B cell (primary cell): Measurements from ENCODE around the gene DUSP7. TPM values are rescaled to one million over a fixed set of nuclear protein-coding genes. Genes with fewer than 3 reads are reported as not detected.

Experiments used
- ATAC-seq: fragments of 200-7000 bp; cut with Tn5 transposase; one replicate; pipeline ENCODE4 v1.10.0; 2021; ENCODE audit warnings: low read depth, mild to moderate bottlenecking, moderate number of reproducible peaks, moderate library complexity
- CTCF ChIA-PET: fragments of 350-600 bp; sonication (Branson Sonifier 250); formaldehyde crosslinking; loops from one replicate; lab custom pipeline; 2021; ENCODE audit warnings: antibody characterized with exemption, inconsistent platforms; lab: Charles Lee
- POLR2A ChIA-PET: fragments of 350-600 bp; sonication (Branson Sonifier 250); formaldehyde crosslinking; loops from one replicate; lab custom pipeline; 2021; ENCODE audit warnings: antibody characterized with exemption; lab: Charles Lee
- DNase-seq: peaks from one replicate; pipeline ENCODE4 v3.0.0; 2013
- H2AFZ ChIP-seq: 2 replicates; pipeline ENCODE4 v1.6.1; 2012; ENCODE audit warnings: mild to moderate bottlenecking, low read depth, low read length; ENCODE audit not compliant: insufficient read depth, poor library complexity, severe bottlenecking
- H3K27ac ChIP-seq, 2 donors: 1 replicate in 1 of 2; 2 replicates in 1 of 2; pipeline ENCODE4 v1.5.1; 2012 to 2013; ENCODE audit warnings: low read length in 2 of 2, mild to moderate bottlenecking in 2 of 2, moderate library complexity in 1 of 2
- H3K27me3 ChIP-seq, 4 experiments: fragments of 200-600 bp in 1 of 4; sonication (generic) in 1 of 4; replicated peaks in 1 of 4; 1 replicate in 2 of 4; 2 replicates in 2 of 4; pipeline versions ENCODE4 v1.6.1 to v1.7.0; 2013 to 2016; ENCODE audit warnings: low read length in 3 of 4, mild to moderate bottlenecking in 2 of 4, mixed read lengths in 1 of 4, moderate library complexity in 1 of 4; ENCODE audit not compliant: insufficient read depth in 4 of 4, control insufficient read depth in 3 of 4; ENCODE audit errors: control extremely low read depth in 1 of 4
- H3K36me3 ChIP-seq, 2 experiments: replicated peaks in 1 of 2; 1 replicate in 1 of 2; 2 replicates in 1 of 2; pipeline versions ENCODE4 v1.6.1 to v1.7.1; 2013; ENCODE audit warnings: low read length in 1 of 2; ENCODE audit not compliant: insufficient read depth in 2 of 2, control insufficient read depth in 1 of 2; ENCODE audit errors: control extremely low read depth in 1 of 2, extremely low read depth in 1 of 2
- H3K4me1 ChIP-seq, 2 donors: fragments of 200-600 bp in 1 of 2; sonication (generic) in 1 of 2; 1 replicate in 1 of 2; 2 replicates in 1 of 2; pipeline versions ENCODE4 v1.5.1 to v1.6.1; 2013 to 2017; ENCODE audit warnings: low read length in 2 of 2; ENCODE audit not compliant: control insufficient read depth in 2 of 2, insufficient read depth in 2 of 2
- H3K4me2 ChIP-seq: replicated peaks from 2 replicates; pipeline ENCODE3; 2012; ENCODE audit warnings: mild to moderate bottlenecking, low read depth, low read length; ENCODE audit not compliant: poor library complexity, severe bottlenecking
- H3K4me3 ChIP-seq, 5 experiments: fragments of 200-600 bp in 1 of 5; sonication (generic) in 1 of 5; 1 replicate in 3 of 5; 2 replicates in 2 of 5; pipeline versions ENCODE4 v1.5.1 to v1.7.0; 2011 to 2016; ENCODE audit warnings: low read length in 4 of 5, mild to moderate bottlenecking in 4 of 5, low read depth in 2 of 5, control low read depth in 1 of 5, moderate library complexity in 1 of 5; ENCODE audit not compliant: insufficient read depth in 1 of 5; ENCODE audit errors: control extremely low read depth in 1 of 5, extremely low read depth in 1 of 5
- H3K79me2 ChIP-seq: fragments of 200-600 bp; sonication (generic); one replicate; pipeline ENCODE4 v1.6.0; 2016; ENCODE audit warnings: low read length; ENCODE audit not compliant: control insufficient read depth, insufficient read depth
- H3K9ac ChIP-seq: fragments of 200-600 bp; sonication (generic); 2 replicates; pipeline ENCODE4 v1.6.1; 2017; ENCODE audit warnings: mild to moderate bottlenecking, low read length, moderate library complexity
- H3K9me3 ChIP-seq, 3 donors: one replicate each; pipeline versions ENCODE4 v1.6.1 to v1.7.1; 2013; ENCODE audit warnings: low read length in 2 of 3; ENCODE audit not compliant: control insufficient read depth in 2 of 3, insufficient read depth in 1 of 3; ENCODE audit errors: control extremely low read depth in 1 of 3
- H4K20me1 ChIP-seq: 2 replicates; pipeline ENCODE4 v1.6.0; 2012; ENCODE audit warnings: mild to moderate bottlenecking, low read length; ENCODE audit not compliant: insufficient read depth, control insufficient read depth, poor library complexity, severe bottlenecking
- H3K27ac Mint-ChIP-seq: one replicate; pipeline ENCODE4 v1.8.0; 2021; ENCODE audit warnings: mixed read lengths
- H3K27me3 Mint-ChIP-seq: one replicate; pipeline ENCODE4 v1.8.0; 2021; ENCODE audit warnings: mixed read lengths
- H3K4me1 Mint-ChIP-seq: one replicate; pipeline ENCODE4 v1.8.0; 2021; ENCODE audit warnings: mixed read lengths
- H3K4me3 Mint-ChIP-seq: one replicate; pipeline ENCODE4 v1.8.0; 2021; ENCODE audit warnings: mixed read lengths
- H3K9me3 Mint-ChIP-seq: one replicate; pipeline ENCODE4 v1.8.0; 2022; ENCODE audit warnings: mixed read lengths; ENCODE audit not compliant: insufficient read depth
- EZH2 ChIP-seq: IDR thresholded peaks from 2 replicates; pipeline ENCODE4 v1.6.1; 2012; ENCODE audit warnings: borderline replicate concordance, low read depth, mild to moderate bottlenecking, moderate library complexity, low read length; ENCODE audit not compliant: insufficient read depth, poor library complexity, severe bottlenecking
- WGBS: methylation state at CpG from one replicate; pipeline ENCODE4 v1.1.5; 2013; ENCODE audit warnings: missing lambda C conversion rate; ENCODE audit not compliant: insufficient coverage; 5-methylcytosine and 5-hydroxymethylcytosine counted together
- intact Hi-C: fragments of 100-400 bp; cut with micrococcal nuclease; formaldehyde crosslinking; loops from one replicate; pipeline ENCODE4 v1.10.0; 2022
- polyA plus RNA-seq: library from polyadenylated mRNA; depleted of rRNA; stranded (reverse); fragments of >200 nt; gene quantifications from 2 replicates; pipeline ENCODE4 v1.2.3, GENCODE V29; 2012
- total RNA-seq, 2 donors: library from RNA; stranded (reverse); fragments of 120-200 nt in 1 of 2; gene quantifications; 1 replicate in 1 of 2; 2 replicates in 1 of 2; pipeline versions ENCODE4 v1.2.3 to v1.2.4, GENCODE V29; 2013 to 2022
- TF ChIP-seq, protein P1 (sequence below): fragments of 200-600 bp; IDR thresholded peaks from one replicate; pipeline ENCODE4 v1.8.0; 2022; ENCODE audit warnings: antibody characterized with exemption, mild to moderate bottlenecking

DUSP7 gene
- total and polyA plus RNA-seq, 2 donors (not counting 1 experiment from before 2014, with no cell fraction given): 5.1 to 6.9 TPM

DNA sequence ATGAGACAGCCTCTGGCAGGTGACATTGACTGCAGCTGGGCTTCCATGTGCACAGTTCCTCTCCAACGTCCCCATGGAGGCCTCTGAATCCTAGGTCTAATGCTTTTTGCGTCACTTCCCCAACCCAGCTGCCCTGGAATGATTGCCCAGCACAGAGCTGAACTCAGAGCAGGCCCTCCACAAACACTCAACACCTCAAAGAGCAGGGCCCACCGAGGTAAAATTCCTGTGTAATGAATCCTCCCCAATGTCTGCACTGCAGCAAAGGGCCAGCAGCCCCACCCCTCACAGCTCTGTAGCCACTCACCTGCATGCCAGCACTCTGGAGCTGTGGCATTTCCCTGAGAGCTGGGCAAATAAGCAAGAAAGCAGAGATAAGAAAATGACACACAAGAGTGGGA is 42.6 kb upstream of the DUSP7 start:
- Histone ChIP-seq H3K4me2 (no peak overlapping the region), H3K9ac (no peak overlapping the region), H4K20me1 (no peaks in the 10 kb centered on the region), H3K4me1 (no peaks in the 10 kb centered on the region), H3K79me2 (no peaks in the 10 kb centered on the region), H3K4me3 (no peak overlapping the region), H3K9me3 (peaks cover 0 to 7% (median 3%) of the 10 kb centered on the region in 3 donors), H2AFZ (no peak overlapping the region), H3K27ac (no peak overlapping the region), H3K27me3 (no peaks in the 10 kb centered on the region), H3K36me3 (no peaks in the 10 kb centered on the region)
- H3K27me3 Mint-ChIP-seq: no peaks in the 10 kb centered on the region
- WGBS: 97% methylated on average over 3 of the region's 3 CpGs
- intact Hi-C loops: no loop called here
- POLR2A ChIA-PET: no interaction called here
- H3K4me3 Mint-ChIP-seq: no peak overlapping the region
- ATAC-seq (no peak), DNase-seq (no peak)
- no peak overlapping the region for H3K27ac Mint-ChIP-seq
- H3K9me3 Mint-ChIP-seq: peaks cover 4% of the 10 kb centered on the region
- no peak for TF ChIP-seq EZH2
- TF ChIP-seq, protein P1, sequence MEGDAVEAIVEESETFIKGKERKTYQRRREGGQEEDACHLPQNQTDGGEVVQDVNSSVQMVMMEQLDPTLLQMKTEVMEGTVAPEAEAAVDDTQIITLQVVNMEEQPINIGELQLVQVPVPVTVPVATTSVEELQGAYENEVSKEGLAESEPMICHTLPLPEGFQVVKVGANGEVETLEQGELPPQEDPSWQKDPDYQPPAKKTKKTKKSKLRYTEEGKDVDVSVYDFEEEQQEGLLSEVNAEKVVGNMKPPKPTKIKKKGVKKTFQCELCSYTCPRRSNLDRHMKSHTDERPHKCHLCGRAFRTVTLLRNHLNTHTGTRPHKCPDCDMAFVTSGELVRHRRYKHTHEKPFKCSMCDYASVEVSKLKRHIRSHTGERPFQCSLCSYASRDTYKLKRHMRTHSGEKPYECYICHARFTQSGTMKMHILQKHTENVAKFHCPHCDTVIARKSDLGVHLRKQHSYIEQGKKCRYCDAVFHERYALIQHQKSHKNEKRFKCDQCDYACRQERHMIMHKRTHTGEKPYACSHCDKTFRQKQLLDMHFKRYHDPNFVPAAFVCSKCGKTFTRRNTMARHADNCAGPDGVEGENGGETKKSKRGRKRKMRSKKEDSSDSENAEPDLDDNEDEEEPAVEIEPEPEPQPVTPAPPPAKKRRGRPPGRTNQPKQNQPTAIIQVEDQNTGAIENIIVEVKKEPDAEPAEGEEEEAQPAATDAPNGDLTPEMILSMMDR: no peak
- CTCF ChIA-PET: no interaction called here
- no peaks in the 10 kb centered on the region for H3K4me1 Mint-ChIP-seq

DNA sequence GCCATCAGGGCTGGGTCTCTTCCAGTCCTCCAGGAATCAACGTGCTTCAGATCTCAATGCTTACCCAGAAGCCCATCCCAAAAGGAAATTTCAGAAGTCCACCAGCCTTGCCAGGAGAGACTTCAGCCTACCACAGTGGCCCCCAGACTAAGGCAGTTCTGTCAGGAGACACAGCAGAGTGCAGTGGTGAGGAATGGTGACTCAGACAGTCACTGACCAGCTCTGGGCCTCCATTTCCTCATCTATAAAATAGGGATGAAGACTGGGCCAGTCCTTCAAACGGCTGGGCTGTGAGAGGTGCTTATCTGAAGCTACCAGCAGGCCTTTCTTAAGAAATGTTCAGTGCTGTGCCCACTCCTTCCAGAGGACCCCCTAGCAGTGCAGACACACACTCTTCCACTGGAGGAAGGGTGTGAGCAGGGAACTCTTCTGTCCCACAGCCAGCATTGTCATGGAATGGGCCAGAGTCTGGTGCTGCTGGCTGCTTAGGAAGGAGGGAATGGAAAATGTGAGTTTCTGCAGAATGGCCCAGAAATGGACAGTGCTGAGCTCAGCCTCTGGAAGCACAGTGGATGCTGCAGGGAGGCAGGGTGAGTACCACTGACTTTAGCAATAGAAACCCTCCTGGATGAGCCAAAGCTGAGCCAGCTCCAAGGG is 41.6 kb upstream of the DUSP7 start:
- H3K9ac ChIP-seq: no peak overlapping the region
- no peak for TF ChIP-seq EZH2
- TF ChIP-seq, protein P1: no peak
- no peaks in the 10 kb centered on the region for H4K20me1 ChIP-seq
- WGBS: no CpG with 5 or more reads among the region's 2 CpGs
- H3K27me3 Mint-ChIP-seq: no peaks in the 10 kb centered on the region
- H3K79me2 ChIP-seq: no peaks in the 10 kb centered on the region
- peaks cover 4% of the 10 kb centered on the region for H3K9me3 Mint-ChIP-seq
- no peak overlapping the region for H3K4me2 ChIP-seq
- H3K36me3 ChIP-seq: no peaks in the 10 kb centered on the region
- no peak overlapping the region for H2AFZ ChIP-seq
- H3K27me3 ChIP-seq: no peaks in the 10 kb centered on the region
- no peak overlapping the region for H3K4me3 ChIP-seq
- POLR2A ChIA-PET: no interaction called here
- ATAC-seq: no peak
- H3K4me1 ChIP-seq: no peaks in the 10 kb centered on the region
- DNase-seq: no peak
- H3K4me3 Mint-ChIP-seq: no peak overlapping the region
- intact Hi-C loops: no loop called here
- no peak overlapping the region for H3K27ac ChIP-seq
- no peaks in the 10 kb centered on the region for H3K4me1 Mint-ChIP-seq
- peaks cover 0 to 7% (median 3%) of the 10 kb centered on the region in 3 donors for H3K9me3 ChIP-seq
- CTCF ChIA-PET: no interaction called here
- no peak overlapping the region for H3K27ac Mint-ChIP-seq
